ENCODE data around the gene COG6.

Gene COG6

DNA sequence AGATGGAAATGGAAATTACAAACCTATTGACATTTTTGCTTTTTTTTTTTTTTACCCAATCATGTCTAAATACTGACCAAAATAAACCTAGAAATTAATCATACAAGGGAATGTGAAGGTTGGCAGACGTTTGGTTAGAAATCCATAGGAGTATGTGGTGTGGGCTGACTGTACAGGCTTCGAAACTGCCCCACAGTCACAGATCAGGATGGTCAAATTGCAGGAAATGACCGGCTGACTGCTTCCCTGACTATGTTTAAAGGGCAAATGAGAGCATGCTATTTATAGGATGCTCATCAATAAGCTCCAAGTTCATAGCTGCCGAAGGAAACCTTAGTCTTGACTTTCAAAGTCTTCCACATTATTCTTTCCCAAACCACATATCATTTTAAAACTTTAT, 118.4 kb downstream of the COG6 start:
- DNase-seq = no peak

DNA sequence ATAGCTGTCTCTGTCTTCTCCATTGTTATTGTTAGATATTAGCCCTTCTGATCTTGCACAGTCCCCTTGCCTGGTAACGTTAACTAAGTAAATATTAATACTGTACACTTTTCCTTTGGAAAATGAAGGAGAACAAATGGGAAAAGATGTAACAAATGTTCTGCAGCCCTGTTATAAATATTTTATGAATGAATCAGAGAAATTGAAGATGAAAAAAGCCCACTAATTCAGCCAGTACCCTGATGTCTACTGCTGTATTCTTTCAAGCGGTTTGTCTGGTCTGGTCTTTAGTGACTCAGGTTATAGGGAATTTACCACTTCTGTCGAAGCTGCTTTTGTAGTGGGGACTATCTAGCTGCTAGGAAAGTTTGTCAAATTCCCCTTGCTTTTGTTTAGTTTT, 121.0 kb downstream of the COG6 start:
- DNase-seq = no peak

DNA sequence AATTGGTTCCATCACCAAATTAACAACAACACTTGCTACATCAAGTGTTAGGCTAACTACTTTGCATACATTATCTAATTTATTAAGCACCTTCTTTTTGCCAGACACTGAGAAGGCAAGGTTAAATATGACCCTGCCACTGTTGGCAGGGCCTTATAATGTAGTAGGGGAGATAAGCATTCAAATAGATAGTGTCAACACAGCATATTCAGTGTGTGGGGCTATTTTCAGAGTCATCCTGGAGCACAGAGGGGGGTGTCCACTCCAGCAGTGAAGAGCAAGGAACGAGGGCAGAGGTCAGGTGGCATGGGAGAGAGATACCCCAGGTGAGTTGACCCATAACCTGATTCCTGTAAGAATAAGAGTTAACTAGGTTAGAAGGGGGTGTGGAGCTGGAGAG, 121.6 kb downstream of the COG6 start:
- DNase-seq = no peak

DNA sequence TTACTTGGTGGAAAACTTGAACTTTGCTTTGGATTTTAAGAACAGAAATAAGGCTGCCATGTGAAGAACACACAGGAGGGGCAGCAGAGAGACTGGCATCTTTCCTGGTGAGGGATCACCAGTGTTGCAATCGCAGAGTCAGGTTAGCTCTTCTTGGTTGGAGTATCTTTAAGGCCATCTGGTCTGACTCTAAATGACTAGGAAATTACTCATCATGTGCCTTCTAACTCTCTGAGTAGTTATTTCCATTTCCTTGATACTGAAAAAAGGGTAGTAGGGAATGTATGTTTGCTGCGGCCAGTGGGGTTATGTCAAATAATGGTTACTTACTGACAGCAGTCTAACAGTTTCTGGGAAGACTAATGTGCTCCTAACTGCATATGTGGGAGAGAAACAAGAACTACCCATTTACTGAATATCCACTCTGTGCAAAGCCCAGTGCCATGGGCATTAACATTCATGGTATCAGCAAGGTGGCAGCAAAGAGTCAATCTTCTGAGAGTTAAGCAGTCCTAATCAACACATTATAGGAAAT, 122.1 kb downstream of the COG6 start:
- peak; percentile 23 for DNase-seq

DNA sequence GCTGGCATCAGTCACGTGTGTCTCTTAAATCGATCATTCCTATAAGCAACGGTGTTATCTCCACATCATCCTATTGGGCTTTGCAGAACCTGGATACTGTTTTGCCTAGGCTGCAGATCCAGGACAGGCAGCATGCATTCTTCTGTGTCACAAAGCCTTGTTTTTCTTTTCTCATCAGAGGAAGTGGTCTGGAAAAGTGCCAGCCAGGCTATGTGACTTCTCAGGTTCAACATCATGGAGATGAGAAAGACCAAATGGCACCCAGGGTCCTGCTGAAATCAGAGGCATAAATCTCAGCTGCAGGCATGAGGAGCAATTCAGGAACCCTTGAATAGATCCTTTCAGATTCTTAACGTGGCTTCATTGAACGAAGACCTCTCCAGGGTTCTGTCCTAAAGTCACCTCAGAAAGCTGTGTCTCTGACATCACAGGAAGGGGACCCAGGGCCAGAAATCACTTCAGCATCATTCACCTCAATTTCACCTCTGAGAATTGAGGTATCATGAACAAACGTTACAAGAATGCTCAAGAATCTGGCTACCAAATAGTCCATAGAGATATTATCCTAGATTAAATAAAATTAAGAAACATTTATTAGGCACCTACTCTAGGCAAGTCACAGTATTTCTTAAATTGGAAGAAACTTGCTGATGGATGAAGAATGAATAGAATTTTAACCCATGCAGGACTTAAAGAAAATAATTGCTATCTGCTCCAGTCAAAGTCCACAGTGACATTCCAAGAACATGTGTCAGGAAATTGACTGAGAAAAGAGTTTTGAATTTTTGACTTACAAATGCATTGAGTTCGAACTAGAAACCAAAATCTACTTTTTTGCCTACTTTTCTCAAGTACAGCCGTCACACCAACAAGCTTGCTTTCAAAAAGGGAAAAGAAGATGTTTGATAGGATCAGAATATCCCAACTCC, 124.1 kb downstream of the COG6 start:
- DNase-seq = peak; percentile 9

DNA sequence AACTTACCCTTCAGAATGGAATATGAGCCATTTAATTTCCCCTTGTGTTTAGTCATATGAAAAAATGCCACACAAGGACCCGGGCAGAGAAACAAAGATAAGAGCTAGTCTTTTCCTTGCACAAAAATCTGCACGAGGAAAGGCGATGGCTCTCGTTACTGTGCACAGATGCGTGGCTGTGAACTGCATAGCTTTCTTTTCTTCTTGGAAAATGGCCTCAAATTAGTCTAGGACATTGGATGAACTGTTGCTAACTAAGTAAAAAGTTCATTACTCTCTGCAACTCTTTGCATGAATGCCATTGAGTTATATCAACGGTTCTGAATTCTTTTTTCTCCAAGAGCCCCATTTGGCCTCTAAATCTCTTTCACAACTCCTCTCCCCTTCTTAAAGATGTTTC, 125.2 kb downstream of the COG6 start:
- no peak for DNase-seq

DNA sequence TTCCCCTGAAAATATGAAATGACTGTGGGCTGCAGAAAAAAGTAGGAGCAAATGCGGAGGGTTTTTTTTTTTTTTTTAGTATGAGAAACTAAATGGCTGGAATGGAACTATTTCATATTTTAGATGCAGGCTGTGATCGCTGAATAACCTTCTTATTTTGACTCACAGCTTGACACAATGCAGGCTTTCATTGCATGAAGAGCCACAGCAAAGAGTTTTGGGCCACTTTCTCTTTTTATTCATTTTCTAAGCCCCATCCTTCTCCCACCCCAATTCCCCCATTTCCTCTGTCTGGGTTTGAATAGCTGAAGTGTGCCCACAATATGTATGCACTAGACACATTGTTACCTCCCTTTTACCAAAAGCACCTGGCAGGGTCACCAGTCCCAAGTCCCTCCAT, 125.9 kb downstream of the COG6 start:
- DNase-seq = no peak

DNA sequence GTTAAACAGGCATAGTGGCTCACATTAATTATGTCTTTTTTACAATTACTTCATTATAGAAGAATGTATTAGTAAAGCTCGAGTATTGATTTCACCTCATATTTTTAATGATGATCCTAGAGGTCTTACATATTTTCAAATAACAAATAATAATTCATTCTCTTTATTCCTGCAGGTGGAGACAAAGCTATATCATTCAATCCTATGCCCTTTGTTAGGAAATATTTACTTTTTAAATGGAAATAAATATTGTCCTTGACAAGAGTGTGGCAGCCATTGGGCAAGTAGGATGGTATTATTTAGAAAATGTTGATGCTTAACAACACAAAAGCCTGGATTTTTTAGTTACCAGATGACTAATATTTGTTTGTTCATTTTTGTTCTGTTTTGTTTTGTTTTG, 127.6 kb downstream of the COG6 start:
- no peak for DNase-seq

DNA sequence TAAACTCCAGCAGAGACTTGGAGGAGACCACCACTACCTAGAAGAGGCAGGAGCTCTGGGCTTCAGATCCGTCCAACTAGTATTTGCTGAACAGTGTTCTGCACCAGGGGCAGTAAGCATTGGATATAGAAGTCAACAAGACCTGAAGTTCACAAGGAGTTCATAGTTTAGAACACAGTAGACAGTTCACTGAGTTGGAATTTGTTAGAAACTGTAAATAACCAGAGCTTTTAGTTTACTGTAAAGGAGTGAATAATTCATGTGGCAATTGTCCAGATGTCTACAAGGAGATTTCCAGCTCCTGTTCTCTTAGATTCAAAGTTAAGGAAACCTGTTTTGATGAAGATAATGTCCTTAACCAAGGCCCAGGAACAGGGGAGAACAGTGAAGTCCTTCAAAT, 128.9 kb downstream of the COG6 start:
- no peak for DNase-seq

DNA sequence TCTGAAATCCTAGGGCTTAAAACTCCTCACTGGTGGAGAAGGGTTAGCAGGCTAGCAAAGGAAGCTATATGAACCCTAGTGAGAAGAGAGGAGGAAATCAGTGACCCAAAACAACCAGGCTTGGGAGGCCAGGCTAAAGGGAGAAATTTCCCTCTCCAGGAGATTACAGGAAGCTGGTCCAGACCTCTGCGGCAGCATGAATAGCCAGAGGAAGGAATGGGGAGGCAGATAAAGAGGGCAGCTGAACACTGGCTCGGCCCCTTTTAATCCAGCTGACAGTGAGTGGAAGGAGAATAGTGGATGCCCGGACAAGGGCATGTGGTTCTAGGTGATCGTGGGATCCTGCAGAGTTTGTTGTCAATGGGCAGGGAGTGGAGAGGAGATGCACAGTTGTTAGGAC, 130.6 kb downstream of the COG6 start:
- no peak for DNase-seq

DNA sequence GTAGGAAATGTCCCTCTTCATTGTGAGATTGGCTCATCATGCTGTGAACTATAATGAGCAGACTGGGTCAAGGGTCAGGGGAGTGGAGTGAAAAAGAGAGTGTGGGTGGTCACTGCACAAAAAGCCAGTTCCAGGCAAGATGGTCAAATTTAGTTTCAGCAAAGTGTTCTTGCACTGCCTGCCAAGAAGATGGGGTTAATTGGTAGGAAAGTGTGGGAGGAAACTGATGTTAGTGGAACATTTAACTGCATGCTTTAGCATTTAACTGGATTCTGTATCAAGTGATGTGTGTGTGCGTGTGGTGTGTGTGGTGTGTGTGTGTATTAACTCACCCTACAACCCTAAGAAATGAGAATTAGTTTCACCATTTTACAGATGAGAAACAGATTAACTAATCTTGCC, 131.6 kb downstream of the COG6 start:
- no peak for DNase-seq

DNA sequence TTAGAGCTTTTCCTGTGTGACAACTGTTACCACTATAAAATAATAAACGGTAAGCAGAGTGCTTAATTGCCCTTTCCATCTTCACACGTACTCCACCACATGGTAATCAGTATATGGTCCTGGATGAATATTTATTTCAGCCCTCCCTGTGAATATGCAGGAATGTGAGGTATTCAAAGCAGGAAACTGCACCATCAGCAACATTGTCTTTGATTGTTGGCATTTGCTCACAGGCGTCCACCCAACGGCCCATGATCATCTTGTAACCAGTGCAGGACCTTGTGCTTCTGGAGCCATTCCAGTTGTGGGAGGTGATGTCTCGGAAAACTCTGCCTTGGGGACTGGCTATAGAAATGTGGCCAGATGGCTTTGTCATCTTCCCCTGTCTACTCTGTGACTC, 132.6 kb downstream of the COG6 start:
- DNase-seq = no peak

DNA sequence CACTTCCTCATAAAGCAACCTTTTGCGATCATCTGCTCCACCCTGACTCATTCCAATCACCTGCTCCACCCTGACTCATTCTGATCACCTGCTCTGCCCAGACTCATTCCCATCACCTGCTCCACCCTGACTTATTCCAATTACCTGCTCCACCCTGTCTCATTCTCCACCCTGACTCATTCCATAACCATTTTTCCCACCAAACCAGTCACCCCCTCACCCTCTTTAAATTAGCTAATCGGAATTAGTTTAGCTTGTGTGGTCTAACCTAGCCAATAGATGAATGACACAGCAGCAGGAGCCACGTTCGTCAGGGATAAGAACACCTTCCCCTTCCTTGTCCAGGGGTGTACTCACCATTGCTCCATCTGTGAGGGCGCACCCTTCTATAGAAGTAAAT, 134.0 kb downstream of the COG6 start:
- no peak for DNase-seq

Measured in activated T-cell treated with anti-CD3 and anti-CD28 coated beads for 4 hours (primary cell).